Stimulated activated CD8-positive, alpha-beta memory T cell treated with anti-CD3 and anti-CD28 coated beads, Interleukin-4, amount 100 ng/mL, for 4 hours (primary cell): ENCODE data around the gene PTGDR2.

Experiments used
- DNase-seq, 2 donors: peaks; one replicate each; pipeline ENCODE4 v3.0.0-alpha.2; 2020; ENCODE audit warnings: low read depth in 2 of 2, low spot score in 1 of 2

PTGDR2 gene

DNA sequence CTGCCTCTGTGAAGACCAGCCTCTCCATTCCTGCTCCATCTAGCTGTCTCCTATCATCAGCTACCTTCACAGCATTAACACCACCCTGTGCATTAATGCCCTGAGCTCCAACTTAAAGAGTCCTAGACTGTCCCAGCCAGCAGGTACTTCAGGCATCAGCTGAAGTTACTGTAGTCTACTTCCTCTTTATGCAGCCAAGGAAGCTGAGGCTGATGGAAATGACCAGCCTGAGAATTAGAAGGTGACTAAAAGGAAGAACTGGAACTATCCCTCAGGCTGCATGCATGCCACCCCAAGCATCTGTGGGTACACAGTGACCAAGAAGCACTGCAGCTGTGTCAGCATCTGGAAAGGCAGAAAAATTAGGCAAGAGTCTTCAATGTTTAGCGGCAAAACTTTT is 42.4 kb downstream of the PTGDR2 start:
- no peak for DNase-seq

DNA sequence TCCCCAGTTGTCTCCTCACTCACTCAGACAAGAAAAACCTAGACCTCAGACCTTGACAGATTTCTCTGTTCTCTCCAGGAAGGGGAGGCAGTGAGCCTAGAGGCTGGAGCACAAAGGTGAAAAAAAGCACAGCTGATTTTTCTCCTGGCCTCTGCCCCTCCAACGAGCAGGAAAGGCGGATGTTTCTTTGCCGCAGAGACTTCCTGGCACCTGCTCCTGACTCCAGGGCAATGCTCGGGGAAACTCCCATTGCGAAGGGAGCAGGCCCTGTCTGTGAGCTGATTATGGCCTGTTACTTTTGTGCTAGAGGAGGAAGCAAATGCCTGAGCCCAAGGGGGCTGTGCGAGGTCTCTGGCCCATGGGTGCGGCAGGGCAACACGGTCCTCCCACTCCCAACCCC is 45.2 kb downstream of the PTGDR2 start:
- no peak for DNase-seq

DNA sequence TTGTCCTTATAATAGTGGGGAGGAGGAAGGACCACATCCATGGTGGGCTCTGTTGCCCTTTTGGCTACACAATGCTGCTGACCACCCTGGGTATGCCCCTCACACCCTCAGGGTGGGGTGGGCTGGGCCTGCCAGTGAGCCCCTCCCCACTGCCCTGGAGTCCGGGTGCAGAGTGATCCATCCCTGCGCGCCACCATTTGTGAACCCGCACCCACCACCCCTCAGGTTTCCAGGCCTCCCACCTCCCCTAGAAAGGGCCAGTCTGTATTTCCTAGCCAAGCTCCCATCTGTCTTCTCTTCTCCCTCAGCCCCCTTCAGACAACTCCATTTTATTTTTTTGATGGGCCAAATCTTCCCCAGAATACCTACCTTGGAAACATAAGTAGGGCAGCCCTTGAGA is 45.6 kb downstream of the PTGDR2 start:
- DNase-seq = no peak

DNA sequence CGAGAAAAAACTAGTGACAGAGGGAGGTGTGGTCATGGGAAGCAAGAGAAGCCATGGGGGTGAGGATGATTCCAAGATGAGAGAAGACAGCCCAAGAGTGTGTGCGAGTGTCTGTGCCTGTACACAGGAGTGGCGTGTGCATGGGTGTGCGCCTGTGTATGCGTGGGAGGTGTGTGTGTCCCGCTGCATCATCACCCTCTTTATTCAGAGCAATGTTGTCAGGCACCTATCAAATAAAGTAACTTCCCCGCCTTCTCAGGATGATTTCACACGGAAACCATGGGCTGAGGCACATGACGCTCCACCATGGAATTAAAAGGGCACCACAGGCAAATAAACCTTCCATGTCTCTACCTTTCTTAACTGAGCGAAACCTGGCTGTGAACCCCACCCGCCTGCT is 46.1 kb downstream of the PTGDR2 start:
- no peak for DNase-seq

DNA sequence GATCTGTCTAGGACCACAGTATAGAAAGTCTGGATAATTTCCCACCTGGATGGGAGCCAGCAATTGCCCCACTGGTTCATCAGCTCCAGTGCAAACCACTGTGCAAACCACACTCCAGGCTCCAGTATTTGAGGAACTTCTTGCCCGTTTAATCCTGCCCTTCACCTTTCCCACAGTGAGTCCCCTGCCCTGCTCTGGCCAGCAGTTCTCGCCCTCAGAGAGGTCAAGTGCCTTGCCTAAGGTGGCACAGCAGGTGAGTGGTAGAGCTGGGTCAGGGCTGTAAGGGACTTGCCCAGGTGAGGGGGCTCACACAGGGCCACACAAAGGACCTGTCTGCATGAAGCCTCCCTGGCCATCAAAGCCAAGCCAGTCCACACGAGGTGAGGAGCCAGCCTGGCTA is 46.5 kb downstream of the PTGDR2 start:
- DNase-seq = no peak

DNA sequence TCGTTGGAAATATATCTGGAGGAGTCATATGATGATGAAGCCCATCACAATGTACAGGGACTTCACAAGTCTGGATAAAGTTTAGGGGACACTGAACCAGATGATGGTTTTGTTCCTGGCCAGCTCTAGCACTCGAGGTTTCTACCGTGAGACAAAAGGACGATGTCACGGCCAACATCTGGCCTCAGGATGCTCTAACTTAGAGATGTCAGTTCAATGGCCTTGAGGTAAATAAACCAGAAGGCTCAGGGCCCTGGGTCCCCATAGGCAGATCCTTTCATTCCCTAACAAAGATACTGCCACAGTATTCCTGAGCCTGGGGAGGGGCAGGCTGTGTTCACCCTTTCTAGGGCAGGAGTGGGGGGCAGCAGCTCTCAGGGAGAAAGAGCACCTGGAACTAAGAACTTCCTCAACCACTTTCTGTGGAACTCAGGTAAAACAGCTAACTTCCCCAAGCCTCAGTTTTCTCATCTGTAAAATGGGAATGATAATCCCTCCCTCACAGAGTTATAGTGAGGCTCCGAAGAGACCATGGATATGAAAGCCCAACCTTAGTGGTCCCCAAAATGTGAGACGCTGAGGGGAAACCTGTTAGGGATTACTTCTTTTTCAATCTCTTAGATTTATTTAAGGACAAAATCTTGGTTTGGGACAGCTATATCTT is 52.3 kb downstream of the PTGDR2 start:
- no peak for DNase-seq

DNA sequence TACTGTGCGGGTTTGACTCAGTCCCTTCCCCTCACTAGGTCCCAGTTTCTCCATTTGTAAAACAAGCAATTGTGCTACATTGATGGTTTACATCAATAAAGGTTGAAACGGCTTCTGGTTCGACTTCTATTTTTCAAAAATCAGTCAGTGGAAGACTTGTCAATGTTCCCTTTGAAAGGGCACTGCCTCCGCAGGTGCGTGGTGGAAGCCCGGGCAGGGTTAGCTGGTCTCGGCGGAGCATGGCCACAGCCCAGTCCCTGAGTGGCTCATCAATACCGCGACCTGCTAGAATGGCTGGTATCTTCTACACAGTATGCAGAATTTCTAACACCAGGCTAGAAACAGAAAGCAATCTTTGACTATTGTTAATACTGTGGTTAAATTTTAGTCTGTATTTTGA is 54.6 kb downstream of the PTGDR2 start:
- DNase-seq = no peak
